TTC549 (cell line): ENCODE results near the gene FRMD6.
"Not testable (repeated sequence)": the region's sequence is repeated elsewhere in the genome, so short reads cannot be mapped to it uniquely, and the experiment has no call there.

ENCODE experiments used
- FAIRE-seq: peaks from 2 replicates; lab custom pipeline; 2012; peaks lifted over from hg19 to GRCh38; lab: Jason Lieb, UNC

FRMD6 gene

DNA sequence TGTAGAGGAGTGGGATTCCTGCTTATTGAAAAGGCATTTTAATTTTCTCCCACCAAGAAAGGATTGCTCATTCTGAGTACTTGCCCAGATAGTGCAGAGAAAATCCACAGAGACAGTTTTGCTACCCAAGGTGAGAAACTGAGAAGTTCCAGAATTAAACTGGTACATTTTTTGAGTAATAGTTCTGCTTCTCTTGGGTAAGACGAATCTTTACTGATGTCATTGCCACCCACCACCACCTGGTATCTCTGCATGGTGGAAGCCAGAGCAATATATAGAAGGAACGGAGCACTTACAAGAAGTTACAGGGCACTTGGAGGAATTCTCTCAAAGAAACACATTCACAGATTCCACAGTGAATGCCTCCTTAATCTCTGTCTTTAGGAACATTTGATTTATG is 20.7 kb upstream of the FRMD6 start:
- FAIRE-seq = no peak

DNA sequence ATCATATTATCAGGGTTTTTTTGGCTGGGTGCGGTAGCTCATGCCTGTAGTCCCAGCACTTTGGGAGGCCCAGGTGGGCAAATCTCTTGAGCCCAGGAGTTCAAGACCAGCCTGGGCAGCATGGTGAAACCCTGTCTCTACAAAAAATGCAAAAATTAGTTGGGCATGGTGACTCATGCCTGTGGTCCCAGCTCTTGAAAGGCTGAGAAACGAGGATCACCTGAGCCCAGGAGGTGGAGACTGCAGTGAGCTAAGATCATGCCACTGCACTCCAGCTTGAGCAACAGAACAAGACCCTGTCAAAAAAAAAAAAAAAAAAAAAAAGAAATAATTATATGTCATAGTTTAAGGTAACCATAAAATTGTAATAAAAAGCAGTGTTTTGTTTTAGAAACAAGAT is 18.4 kb upstream of the FRMD6 start:
- not testable (repeated sequence) for FAIRE-seq

DNA sequence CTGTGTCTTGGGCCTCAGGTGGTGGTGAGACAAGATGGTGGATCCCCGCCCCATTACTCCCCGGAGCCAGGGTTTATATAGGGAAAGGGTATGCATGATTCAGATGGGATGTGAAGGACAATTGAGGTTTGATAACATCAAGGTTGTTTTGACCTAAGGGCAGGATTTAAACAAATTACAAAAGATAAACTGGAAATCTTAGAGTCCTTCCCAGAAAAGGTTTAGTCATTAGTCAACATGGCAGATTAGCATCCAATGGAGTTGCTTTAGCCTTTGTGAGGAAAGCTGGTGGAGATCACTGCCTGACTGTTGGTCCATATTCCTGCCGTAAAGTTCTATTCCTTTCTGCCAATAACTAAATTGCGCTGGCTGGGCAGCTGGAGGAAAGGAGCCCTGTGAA is 15.6 kb upstream of the FRMD6 start:
- no peak for FAIRE-seq

DNA sequence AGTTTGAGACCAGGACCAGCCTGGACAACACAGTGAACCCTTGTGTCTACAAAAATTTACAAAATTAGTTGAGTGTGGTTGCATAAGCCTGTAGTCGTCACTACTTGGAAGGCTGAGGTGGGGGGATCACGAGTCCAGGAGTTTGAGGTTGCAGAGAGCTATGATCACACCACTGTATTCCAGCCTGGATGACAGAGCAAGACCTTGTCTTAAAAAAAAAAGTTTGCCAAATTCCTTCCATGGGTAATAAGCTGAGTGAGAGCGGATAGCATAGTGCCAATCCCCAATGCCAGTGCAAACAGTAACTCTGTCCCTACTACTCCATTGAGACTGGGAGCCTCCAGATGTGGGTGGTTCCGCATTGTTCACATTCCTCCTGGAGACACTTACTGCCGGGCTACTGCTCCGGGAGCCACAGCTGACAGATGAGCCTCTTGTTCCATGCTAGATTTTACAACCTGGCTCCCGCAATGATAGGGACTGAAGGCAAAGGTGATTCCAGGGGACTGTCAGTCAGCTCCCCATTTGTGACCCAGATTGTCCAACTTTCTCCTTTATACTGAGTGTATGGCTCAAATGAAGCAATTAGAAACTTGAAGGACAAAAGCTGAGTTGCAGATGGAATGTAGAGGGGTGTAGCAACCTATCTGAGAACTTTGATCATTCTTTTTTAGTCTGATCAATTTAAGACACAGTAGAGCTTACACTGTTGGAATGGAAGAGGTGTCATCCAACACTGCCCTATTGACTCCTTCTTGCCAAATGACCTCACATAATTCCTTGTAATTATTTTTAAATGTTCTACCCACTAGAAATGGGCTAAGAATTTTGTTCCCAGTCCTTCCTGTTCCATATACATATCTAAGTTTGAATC is 13.4 kb upstream of the FRMD6 start:
- no peak for FAIRE-seq

DNA sequence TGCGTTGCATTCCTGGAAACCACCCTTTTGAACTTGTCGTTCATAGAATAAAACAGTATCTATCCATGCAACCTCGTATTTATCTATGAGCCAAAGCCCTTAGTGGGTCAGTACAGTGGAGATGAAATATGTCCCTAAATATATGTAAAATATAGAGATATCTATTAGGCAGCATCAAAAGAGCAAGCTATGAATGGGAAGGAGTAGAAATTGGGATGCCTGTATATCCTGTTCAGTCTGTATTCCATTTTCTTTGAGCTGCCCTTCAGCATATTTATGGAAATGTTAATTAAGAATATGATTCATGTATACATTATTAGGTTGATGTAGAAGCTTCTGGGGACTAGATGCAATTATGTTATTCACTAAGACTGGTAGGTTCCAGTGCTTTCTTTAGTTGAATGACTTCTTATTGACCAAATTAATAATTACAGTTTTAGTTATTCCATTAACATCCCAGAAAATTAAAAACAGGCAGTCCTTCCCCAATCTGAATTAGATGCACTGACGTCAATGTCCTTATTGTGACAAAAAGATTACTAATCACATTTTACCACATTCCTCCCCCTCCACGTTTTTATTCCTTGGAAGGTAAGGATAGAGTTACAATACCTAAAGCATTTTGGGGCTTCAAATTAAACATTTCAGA is 11.9 kb upstream of the FRMD6 start:
- FAIRE-seq = no peak

DNA sequence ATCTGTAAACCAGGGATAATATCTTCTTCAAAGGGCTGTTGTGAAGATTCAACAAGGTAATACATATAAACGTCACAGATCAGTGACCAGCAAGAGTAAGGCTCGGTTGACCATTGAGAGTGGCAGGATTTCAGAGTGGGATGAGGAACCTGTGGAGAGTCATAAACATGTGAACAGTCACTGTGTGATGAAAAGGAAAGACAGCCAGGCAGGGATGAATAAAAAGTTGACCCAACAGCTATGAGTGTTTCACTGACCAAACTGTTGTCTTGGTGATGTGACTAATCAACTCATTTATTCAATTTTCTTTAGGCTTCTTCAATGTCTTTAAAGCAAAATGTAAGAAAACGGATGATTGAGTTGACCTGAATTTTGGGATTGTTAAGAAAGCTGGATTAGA is 8.6 kb upstream of the FRMD6 start:
- FAIRE-seq = no peak

DNA sequence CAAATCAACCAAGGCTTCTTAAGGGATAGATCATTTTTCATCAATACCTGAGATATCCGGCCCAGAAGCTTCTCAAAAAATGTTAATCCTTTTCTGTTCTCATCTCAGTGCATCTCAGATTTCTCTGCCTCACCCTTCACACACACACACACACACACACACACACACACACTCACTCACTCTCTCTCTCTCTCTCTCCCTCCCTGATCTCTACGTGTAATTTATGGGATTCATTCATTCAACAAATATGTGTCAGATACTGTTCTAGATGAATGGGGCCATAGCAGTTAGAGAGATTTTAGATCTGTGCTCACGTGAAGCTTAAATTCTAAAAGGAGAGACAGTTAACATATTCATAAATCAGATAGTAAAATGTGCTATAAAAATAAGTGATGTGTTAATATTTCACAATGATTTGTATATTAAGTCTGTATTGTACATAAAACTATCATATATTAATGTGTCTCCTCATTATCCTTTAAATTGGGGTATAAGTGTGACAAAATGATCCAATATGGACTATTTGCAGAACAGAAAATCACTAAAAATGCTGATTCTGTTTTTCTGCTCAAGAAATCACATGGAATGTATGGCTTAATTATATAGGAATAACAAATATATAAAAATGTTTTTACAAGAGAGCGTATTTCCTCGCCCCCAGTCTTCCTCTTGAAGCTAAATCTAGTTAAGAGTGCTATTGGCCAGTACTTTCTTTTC is 7.3 kb upstream of the FRMD6 start:
- FAIRE-seq = no peak

DNA sequence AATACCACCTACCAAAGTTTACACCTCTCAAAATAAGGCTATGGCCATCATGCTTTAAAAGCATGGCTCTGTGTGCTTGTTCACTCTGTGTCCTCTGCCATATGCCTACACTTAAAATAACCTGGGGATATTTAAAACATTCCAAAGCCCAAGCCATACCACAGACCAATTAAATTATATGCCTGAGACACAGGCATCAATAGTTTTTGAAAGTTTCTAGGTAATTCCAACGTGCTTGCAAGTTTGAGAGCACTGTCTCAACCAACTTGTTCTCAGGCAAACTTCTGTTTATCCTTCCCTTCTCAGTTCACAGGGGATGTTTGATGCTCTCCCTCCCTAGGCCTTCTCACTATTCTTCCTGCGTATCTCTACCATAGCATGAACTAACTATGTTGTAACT is 3.4 kb upstream of the FRMD6 start:
- FAIRE-seq = no peak

DNA sequence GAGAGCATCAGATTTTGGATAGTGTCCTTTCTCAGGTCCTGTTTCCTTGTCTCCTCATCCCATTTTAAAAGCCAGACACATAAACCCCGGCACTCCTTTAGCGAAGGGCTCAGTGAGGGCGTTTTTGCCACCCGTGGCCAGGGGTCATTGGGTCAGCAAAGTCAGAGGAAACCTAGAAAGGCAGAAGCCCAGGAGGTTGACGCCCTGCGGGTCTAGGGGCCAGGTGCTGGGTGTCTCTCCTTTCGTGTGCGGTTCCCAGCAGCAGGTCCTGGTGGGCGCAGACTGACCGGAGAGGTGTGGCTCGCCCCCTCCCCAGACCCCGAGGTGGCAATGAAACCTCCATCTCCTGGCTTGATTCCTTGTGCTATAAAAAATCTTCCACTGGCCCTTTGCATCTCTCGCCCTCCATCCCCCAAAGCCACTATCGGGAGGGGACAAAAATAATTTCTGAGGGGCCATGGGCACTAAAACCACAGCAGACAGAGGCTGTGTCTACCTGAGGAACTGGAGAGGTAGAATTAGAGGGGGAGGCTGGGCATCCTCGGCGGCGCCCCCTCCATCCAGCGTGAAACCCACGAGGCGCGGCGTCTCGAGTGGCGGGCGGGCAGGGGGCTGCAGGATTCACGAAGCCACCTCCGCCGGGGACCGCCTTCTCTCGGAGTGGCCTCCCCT is 858 bp upstream of the FRMD6 start:
- no peak for FAIRE-seq

DNA sequence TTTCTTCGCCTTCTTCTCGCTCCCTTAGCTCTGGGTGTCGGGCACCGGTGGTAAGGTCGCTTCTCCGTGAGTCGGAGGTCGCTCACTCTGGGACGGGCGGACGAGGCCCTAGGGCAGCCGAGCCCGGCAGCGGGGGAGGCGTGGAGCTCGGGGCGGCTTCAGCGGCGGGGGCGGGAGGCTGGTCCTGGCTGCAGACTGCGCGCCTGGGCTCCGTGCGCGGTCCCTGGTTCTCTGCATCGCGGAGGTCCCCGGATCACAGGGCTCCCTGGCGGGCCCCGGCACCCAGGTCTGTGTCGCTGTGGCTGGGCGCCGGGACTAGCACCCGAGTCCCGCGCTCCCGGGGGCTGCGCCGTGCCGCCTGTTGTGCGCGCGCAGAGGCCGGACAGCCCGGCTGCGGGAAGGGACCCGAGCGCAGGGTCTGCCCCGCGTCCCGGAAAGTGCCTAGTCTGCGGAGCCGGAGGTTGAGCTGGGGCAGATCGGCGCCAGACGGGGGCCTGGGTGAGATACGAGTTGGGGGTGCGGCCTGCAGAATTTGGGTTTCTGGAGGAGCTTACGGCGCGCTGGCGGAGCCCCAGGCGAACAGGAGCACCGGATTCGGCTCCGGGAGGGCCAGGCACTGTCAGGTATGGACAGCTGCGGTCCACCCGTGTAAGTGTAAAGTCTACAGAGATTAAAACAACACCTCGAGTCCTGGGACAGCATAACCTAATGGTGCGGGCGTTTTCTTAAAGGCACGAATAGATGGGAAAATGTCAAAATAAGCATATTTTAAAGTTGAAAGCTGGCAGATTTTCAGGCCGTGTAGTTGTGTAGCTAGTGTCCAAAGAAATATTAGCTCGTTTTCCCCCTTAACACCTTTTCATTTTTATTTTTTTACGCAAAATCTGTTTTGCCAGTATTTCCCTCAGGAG is 713 bp downstream of the FRMD6 start:
- FAIRE-seq = no peak

DNA sequence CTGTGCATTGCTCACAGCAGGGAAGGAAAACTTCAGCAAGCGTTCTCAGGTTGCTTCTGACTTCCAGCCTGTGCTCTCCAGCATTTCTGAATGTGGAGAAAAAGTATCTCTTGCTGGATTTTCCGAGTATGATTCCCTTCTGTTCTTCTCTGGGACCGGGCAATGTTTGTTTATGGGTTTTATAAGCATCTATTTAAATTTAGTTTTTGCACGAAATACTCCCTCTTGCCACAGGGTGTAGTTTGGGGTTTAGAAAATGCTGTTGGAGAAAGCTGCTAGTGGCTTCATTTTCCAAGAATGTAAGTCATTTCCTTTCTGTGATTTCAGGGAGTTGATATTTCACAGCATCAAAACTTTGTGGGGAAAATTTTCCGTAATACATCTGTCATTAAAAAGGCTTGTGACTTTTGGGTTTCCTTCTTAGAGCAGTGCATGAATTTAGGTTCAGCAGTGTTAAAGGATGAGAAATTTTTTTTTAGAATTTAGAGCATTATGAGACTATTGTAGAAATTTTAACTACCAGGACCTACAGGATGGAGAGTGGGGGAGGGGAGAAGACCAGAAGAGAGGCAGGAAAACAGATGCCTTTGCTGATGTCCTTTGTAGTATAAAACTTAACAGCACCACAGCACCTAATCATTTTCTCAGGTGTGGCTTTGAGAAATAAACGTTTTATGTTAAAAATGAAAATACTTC is 1.5 kb downstream of the FRMD6 start:
- FAIRE-seq = no peak

DNA sequence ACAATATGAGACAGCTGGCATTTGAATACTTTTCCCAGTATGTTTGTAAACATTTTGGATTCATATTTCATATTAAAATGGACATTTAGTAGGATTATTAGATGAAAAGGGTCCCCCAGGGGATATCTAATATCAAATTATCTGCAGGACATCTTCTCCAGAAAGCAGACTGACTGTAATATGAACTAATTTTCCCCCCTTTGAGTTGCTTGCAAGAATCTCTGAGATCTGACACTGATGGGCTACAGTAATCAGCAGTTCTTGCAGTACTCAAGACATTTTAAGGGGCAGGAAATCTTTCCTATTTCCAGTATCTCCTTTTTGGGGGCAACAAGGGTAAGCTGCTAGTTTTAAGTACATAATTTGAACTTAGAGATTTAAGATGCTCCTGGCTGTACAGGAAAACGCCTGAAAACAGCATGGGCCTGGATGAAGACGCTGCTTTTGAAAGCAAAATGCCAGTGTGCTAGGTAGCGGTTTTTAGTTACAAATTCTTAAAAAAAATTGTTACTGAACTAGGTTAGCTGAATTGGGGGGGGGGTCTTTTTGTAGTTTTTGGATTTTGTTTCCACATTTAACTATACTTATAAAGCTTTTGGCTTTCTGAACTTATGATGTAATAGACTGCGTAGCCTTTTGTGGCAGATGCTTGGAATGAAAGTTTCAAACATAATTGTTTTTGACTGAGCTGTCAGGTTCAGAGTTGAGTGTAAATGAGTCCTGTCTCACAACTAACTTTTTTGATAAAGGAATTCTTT is 2.2 kb downstream of the FRMD6 start:
- no peak for FAIRE-seq

DNA sequence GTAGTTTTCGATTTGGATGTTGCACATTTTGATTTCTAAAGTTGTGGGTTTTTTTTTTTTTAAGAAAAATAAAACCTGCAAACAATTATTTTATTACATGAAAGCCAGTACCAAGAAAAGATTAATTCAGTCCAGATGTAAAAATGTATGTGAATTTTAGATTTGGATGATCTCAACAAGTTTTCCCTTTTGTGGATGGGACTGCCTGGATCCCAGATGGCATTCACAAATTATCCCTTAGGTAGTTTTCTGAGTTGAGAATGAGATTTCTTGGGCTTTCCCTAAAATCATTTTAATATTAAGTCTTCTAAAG is 2.8 kb downstream of the FRMD6 start:
- FAIRE-seq = no peak

DNA sequence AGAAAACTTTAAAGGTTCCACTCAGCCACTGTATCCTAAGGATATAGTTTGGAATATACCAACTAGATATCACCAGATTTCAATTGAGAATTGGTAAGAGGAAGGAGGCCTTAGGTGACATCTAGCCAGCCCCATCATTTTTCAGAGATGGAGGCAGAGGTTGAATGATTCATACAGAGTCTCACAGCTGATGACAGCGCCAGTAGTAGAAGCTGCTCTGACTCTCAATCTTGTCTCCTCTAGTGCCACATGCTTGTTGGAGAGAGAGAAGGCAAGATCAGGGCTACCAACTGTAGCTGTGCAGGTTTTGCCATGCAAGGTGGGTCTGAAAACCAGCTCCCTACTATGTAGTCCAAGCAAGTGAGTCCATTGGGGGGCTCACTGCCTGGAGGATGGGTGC is 6.1 kb downstream of the FRMD6 start:
- FAIRE-seq = no peak

DNA sequence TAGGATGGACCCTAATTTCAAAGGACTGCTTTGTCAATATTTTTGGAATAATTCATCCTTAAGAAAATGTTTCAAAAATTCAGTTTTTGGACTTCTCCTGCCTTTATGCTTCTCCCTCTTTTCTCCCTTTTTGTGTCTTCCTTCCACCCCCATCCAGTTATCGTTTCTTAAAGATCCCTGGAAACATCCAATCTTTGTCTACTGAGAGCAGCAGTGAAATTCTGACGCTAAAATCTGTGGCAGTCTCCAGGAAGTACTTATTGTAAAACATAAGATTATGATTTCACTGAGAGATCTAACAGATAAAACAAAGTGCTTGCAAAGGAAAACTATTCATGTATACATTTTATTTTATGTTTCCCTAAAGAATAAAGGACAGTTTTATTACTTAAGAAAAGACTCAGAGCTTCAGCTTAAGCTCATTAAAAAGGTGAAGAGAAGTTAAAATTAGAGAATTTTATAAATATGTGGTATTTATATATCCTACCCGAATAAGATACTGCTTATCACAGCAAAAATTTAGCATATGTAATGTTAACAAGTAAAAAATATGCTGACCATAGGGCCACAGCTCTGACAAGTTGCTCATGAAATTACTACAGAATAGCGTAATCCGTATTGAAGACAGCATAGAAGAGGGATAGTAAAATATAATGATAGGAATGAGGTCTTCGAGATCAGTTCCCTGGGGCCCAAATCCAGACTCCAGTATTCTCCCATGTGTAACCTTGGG is 6.9 kb downstream of the FRMD6 start:
- FAIRE-seq = no peak

DNA sequence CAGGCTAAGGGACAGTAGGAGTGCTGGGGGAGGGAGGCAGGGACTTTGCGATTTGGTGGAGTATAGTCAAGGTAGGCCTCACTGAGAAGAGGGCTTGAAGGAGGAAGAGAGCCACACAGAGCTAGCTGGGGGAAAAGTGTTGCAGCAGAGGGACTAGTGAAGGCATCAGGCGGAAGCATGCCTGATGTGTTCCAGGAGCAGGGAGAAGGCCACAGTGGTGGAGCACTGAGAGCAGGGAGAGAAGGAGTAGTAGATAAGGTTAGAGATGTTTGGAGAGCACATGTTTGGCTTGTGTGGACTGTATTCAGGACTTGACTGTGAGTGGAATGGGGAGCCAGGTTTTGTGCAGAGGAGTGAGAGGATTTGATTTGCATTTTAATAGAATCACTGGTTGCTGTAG is 9.0 kb downstream of the FRMD6 start:
- no peak for FAIRE-seq

DNA sequence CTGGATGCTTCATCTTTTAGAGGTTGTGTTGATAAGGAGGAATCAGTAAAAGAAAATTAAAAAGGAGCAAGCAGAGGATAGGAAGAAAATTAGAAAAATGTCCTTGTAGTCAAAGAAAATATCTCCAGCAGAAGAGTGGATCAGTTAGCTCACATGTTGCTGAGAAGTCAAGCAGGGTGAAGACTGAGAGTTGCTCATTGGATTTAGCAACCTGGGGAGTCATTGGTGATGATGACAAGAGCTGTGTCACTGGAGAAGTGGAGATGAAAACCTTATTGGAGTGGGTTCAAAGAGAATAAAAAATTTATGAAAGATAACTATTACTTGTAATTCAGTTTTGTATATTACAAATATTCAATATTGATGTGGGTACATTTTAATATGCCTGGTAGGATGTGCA is 9.8 kb downstream of the FRMD6 start:
- FAIRE-seq = no peak

DNA sequence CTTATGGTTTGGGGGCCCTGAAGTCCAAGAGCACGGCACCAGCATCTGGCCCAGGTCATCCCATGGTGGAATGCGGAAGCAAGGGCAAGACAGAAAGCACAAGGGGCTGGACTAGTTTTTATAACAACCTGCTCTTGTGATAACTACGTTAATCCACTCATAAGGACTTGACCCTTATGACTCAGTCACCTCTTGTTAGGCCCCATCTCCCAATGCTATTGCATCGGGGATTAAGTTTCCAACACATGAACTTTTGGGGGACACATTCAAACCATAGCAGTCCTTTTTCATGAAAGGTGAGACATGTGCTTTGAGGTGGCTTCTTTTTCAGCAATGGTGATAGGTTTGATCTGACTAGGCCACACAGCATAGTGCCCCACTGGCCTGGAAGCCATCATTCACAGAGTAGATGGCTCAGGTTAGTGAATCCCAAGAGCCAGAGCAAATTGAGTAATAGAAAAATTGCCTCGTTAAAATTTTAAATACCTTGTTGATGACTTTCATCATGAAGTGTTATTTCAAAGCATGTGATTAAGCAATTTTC is 12.1 kb downstream of the FRMD6 start:
- no peak for FAIRE-seq

DNA sequence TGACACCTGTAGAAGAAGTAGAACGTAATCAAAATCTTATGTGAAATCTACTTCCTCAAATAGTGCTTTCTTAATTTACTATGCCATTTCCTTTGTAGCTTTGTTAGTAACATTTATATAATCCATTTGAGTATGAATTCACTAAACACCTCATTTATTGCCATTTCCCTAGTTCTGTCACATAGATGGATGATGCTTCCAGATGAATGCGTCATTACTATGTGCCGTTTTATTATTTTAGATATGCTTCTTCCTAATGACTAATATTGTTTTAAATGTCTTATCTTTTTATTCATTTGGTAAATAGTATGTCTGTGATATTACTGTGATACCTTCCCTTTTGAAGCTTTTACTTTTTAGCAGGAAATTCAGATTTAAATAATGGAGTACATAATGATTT is 14.4 kb downstream of the FRMD6 start:
- FAIRE-seq = no peak

DNA sequence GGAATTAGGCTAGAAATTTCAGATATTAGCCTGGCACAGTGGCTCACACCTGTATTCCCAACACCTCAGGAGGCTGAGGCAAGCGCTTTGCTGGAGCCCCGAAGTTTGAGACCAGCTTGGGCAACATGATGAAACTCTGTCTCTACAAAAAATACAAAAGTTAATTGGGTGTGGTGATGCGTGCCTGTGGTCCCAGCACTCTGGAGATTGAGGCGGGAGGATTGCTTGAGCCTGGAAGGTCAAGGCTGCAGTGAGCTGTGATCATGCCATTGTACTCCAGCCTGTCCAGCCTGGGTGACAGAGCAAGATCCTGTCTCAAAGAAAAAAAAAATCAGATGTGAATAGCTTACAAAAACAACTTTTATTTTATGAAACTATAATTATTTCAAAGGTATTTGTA is 15.1 kb downstream of the FRMD6 start:
- FAIRE-seq = no peak
